ENCODE results near the gene DLG2.

DNA sequence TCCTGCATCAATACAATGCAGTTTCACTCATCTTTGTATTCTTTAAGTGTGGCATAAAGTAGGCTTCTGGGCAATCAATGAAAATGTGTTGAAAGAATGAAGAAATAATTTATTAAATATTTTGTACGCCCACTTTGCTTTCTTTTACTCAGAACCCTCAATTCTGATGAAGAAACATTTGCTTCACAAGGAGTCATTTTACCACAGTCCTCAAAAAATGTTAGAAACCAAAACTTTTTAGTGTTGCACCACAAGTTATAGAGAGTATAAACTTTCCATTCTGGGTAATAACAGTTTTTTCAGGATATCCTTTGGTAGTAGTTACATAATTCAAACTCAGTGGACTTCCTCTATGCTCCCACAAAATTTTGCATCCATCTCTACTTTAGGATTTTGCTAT, 360.5 kb downstream of the DLG2 start:
- TF ChIP-seq, protein P1, sequence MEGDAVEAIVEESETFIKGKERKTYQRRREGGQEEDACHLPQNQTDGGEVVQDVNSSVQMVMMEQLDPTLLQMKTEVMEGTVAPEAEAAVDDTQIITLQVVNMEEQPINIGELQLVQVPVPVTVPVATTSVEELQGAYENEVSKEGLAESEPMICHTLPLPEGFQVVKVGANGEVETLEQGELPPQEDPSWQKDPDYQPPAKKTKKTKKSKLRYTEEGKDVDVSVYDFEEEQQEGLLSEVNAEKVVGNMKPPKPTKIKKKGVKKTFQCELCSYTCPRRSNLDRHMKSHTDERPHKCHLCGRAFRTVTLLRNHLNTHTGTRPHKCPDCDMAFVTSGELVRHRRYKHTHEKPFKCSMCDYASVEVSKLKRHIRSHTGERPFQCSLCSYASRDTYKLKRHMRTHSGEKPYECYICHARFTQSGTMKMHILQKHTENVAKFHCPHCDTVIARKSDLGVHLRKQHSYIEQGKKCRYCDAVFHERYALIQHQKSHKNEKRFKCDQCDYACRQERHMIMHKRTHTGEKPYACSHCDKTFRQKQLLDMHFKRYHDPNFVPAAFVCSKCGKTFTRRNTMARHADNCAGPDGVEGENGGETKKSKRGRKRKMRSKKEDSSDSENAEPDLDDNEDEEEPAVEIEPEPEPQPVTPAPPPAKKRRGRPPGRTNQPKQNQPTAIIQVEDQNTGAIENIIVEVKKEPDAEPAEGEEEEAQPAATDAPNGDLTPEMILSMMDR (IDR thresholded peaks at IDR 0.05): no peak
- no peak for TF ChIP-seq POLR2A (IDR thresholded peaks at IDR 0.05)

All from tibial nerve (tissue), 3 donors.